Fibroblast of lung (primary cell): ENCODE results near the gene BCO1.

Experiments used
- CTCF ChIP-seq, 2 donors: IDR thresholded peaks in 1 of 2; conservative IDR thresholded peaks in 1 of 2; 1 replicate in 1 of 2; 2 replicates in 1 of 2; pipeline ENCODE4 v1.5.1; 2011 to 2012; ENCODE audit warnings: low read length in 2 of 2, control low read depth in 1 of 2, inconsistent platforms in 1 of 2, low read depth in 1 of 2, mild to moderate bottlenecking in 1 of 2
- EZH2 ChIP-seq: IDR thresholded peaks from 2 replicates; pipeline ENCODE4 v1.5.1; 2012; ENCODE audit warnings: low read length, control low read depth, mild to moderate bottlenecking; ENCODE audit errors: missing control alignments

DNA sequence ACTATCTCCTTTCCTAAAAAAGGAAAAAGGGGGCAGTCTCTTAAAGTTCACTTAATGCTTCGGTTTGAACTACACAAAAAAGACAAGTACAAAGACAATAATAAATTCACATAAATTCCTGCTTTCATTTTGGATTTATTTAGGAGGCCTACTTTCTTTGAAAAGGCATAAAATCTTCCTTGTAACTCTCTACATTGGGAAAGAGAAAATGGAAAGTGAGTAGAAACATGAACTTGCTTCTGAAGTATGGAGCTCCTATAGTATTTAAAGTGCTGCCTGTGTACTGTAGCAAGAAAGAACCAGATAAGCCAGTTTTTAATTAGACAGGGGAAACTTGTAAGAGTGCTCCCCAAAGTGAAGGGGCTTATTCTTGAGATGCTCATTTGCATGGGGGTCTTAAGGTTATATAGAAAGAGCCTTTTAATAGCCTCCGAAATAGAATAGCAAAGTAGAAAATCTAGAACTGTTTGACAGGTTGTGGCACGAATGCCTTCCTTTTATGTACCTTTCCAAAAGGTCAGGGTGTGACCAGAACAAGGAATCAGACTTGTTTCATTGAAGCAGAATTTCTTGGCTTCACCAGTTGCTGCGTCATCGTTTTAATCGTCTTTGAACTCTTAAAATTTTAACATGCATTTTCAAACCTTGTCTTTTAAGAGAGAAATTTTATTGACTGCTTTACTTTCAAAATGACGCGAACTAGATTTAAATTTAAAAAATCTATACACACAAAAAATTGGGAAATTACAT lies 89.1 kb downstream of the BCO1 start:
- TF ChIP-seq CTCF (conservative IDR thresholded peaks at IDR 0.05 in 1 of 2, IDR thresholded peaks at IDR 0.05 in 1 of 2; ENCODE audit: low read depth in 1 of 2, low read length in 2 of 2) (no peak), EZH2 (no peak)
